Amygdala (tissue), 56 donors: ENCODE data around the gene USP17L13.
"Not testable (repeated sequence)": the region's sequence is repeated elsewhere in the genome, so short reads cannot be mapped to it uniquely, and the experiment has no call there.

Experiments used
- DNase-seq, 56 donors: peaks; one replicate each; lab custom pipeline; 2025; lab: John Stamatoyannopoulos, UW

Gene USP17L13

GRCh38 chr4:9224596-9224995 lies at the start of gene USP17L13:
Gene USP17L13 (plus strand): TSS chr4:9224896. CDS start chr4:9224896, 0 bp downstream.
- DNase-seq = not testable (repeated sequence)

GRCh38 chr4:9210357-9210756 lies 14.3 kb upstream of the USP17L13 start, which contains the start of gene USP17L10:
Gene USP17L10 (plus strand): TSS chr4:9210657. CDS start chr4:9210657, 0 bp downstream.
- not testable (repeated sequence) for DNase-seq

GRCh38 chr4:9214701-9215100 lies 10.0 kb upstream of the USP17L13 start:
- DNase-seq = not testable (repeated sequence)

GRCh38 chr4:9215105-9215504 lies 9.6 kb upstream of the USP17L13 start, which contains the start of gene USP17L11:
Gene USP17L11 (plus strand): TSS chr4:9215405. CDS start chr4:9215405, 0 bp downstream.
- DNase-seq = not testable (repeated sequence)

- not testable (repeated sequence) for DNase-seq
Measured at GRCh38 chr4:9219852-9220251, 4.8 kb upstream of the USP17L13 start, which contains the start of gene USP17L12. Gene USP17L12 (plus strand): TSS chr4:9220152. CDS start chr4:9220152, 0 bp downstream.

- DNase-seq = not testable (repeated sequence)
Measured at GRCh38 chr4:9230249-9230648, 5.6 kb downstream of the USP17L13 start.

GRCh38 chr4:9234085-9234484 lies 9.4 kb downstream of the USP17L13 start, which contains the start of gene USP17L15:
Gene USP17L15 (plus strand): TSS chr4:9234385. CDS start chr4:9234385, 0 bp downstream.
- not testable (repeated sequence) for DNase-seq

- not testable (repeated sequence) for DNase-seq
Measured at GRCh38 chr4:9238461-9238860, 13.8 kb downstream of the USP17L13 start.

- DNase-seq = not testable (repeated sequence)
Measured at GRCh38 chr4:9243579-9243978, 18.9 kb downstream of the USP17L13 start, which contains the start of gene USP17L17. Gene USP17L17 (plus strand): TSS chr4:9243879. CDS start chr4:9243879, 0 bp downstream.

- DNase-seq = not testable (repeated sequence)
Measured at GRCh38 chr4:9247953-9248680, 23.4 kb downstream of the USP17L13 start, which contains the start of gene USP17L18. Gene USP17L18 (plus strand): TSS chr4:9248630. CDS start chr4:9248630, 0 bp downstream.

- not testable (repeated sequence) for DNase-seq
Measured at GRCh38 chr4:9253078-9253477, 28.4 kb downstream of the USP17L13 start, which contains the start of gene USP17L19. Gene USP17L19 (plus strand): TSS chr4:9253378. CDS start chr4:9253378, 0 bp downstream.

GRCh38 chr4:9257824-9258223 lies 33.1 kb downstream of the USP17L13 start, which contains the start of gene USP17L20:
Gene USP17L20 (plus strand): TSS chr4:9258124. CDS start chr4:9258124, 0 bp downstream.
- not testable (repeated sequence) for DNase-seq

GRCh38 chr4:9262572-9262971 lies 37.9 kb downstream of the USP17L13 start, which contains the start of gene USP17L21:
Gene USP17L21 (plus strand): TSS chr4:9262872. CDS start chr4:9262872, 0 bp downstream.
- not testable (repeated sequence) for DNase-seq

- DNase-seq = not testable (repeated sequence)
Measured at GRCh38 chr4:9267319-9267718, 42.6 kb downstream of the USP17L13 start, which contains the start of gene USP17L22. Gene USP17L22 (plus strand): TSS chr4:9267619. CDS start chr4:9267619, 0 bp downstream.

GRCh38 chr4:9271719-9272118 lies 47.0 kb downstream of the USP17L13 start:
- not testable (repeated sequence) for DNase-seq
